Astrocyte (in vitro differentiated cells and primary cell): ENCODE results near the gene SAP30BP. TPM values are rescaled to one million over a fixed set of nuclear protein-coding genes. Genes with fewer than 3 reads are reported as not detected.

Experiments
- DNase-seq: peaks from one replicate; pipeline ENCODE4 v3.0.0-alpha.2; 2010; ENCODE audit warnings: low read depth
- FAIRE-seq: peaks from 2 replicates; lab custom pipeline; 2011; peaks lifted over from hg19 to GRCh38; lab: Jason Lieb, UNC
- H2AFZ ChIP-seq: 2 replicates; pipeline ENCODE4 v1.6.0; 2012; ENCODE audit warnings: low read depth, low read length, inconsistent platforms
- H3K27ac ChIP-seq: 2 replicates; pipeline ENCODE4 v1.5.1; 2011; ENCODE audit warnings: low read depth, low read length, inconsistent platforms
- H3K27me3 ChIP-seq: 2 replicates; pipeline ENCODE4 v1.6.0; 2011; ENCODE audit warnings: low read length, inconsistent platforms; ENCODE audit not compliant: insufficient read depth
- H3K36me3 ChIP-seq: 2 replicates; pipeline ENCODE4 v1.5.1; 2011; ENCODE audit warnings: low read length, inconsistent platforms; ENCODE audit not compliant: insufficient read depth
- H3K4me1 ChIP-seq: 2 replicates; pipeline ENCODE4 v1.5.1; 2011; ENCODE audit warnings: low read length, inconsistent platforms; ENCODE audit not compliant: insufficient read depth
- H3K4me2 ChIP-seq: 2 replicates; pipeline ENCODE4 v1.6.0; 2012; ENCODE audit warnings: low read length, inconsistent platforms
- H3K4me3 ChIP-seq: 2 replicates; pipeline ENCODE4 v1.5.1; 2011; ENCODE audit warnings: low read depth, mild to moderate bottlenecking, low read length, inconsistent platforms; ENCODE audit not compliant: insufficient read depth
- H3K79me2 ChIP-seq: 2 replicates; pipeline ENCODE4 v1.6.0; 2012; ENCODE audit warnings: mild to moderate bottlenecking, low read length, inconsistent platforms; ENCODE audit not compliant: insufficient read depth
- H3K9ac ChIP-seq: 2 replicates; pipeline ENCODE4 v1.6.0; 2012; ENCODE audit warnings: mild to moderate bottlenecking, low read length, inconsistent platforms
- H3K9me3 ChIP-seq: 2 replicates; pipeline ENCODE4 v1.5.1; 2012; ENCODE audit warnings: low read depth, mild to moderate bottlenecking, low read length, inconsistent platforms; ENCODE audit not compliant: insufficient read depth
- H4K20me1 ChIP-seq: 2 replicates; pipeline ENCODE4 v1.6.0; 2012; ENCODE audit warnings: low read length, inconsistent platforms; ENCODE audit not compliant: insufficient read depth
- H3K27ac Mint-ChIP-seq: one replicate; pipeline ENCODE4 v1.8.0; 2021; ENCODE audit warnings: mild to moderate bottlenecking, mixed read lengths; ENCODE audit not compliant: unreplicated experiment
- H3K27me3 Mint-ChIP-seq: one replicate; pipeline ENCODE4 v1.8.0; 2021; ENCODE audit warnings: low read depth, mixed read lengths; ENCODE audit not compliant: unreplicated experiment
- H3K36me3 Mint-ChIP-seq: one replicate; pipeline ENCODE4 v1.8.0; 2021; ENCODE audit warnings: low read depth, mixed read lengths; ENCODE audit not compliant: unreplicated experiment
- H3K4me1 Mint-ChIP-seq: one replicate; pipeline ENCODE4 v1.8.0; 2021; ENCODE audit warnings: low read depth, mixed read lengths; ENCODE audit not compliant: unreplicated experiment
- H3K4me3 Mint-ChIP-seq: one replicate; pipeline ENCODE4 v1.8.0; 2021; ENCODE audit warnings: mild to moderate bottlenecking, moderate library complexity, mixed read lengths; ENCODE audit not compliant: unreplicated experiment
- H3K9me3 Mint-ChIP-seq: one replicate; pipeline ENCODE4 v1.8.0; 2021; ENCODE audit warnings: mild to moderate bottlenecking, mixed read lengths; ENCODE audit not compliant: unreplicated experiment
- EZH2 ChIP-seq: IDR thresholded peaks from 2 replicates; pipeline ENCODE4 v1.6.1; 2012; ENCODE audit warnings: mild to moderate bottlenecking, low read length, inconsistent platforms; ENCODE audit not compliant: insufficient read depth
- total RNA-seq: library from RNA; stranded (reverse); gene quantifications from 2 replicates; pipeline ENCODE4 v1.2.1, GENCODE V29; 2021
- TF ChIP-seq, protein P1 (sequence below): IDR thresholded peaks from 2 replicates; pipeline ENCODE4 v1.5.1; 2011; ENCODE audit warnings: low read depth, mild to moderate bottlenecking, inconsistent platforms, low read length, moderate library complexity; ENCODE audit not compliant: insufficient read depth

Gene SAP30BP
- total RNA-seq, 1 donor from 2014 or later: 99.2 TPM

DNA sequence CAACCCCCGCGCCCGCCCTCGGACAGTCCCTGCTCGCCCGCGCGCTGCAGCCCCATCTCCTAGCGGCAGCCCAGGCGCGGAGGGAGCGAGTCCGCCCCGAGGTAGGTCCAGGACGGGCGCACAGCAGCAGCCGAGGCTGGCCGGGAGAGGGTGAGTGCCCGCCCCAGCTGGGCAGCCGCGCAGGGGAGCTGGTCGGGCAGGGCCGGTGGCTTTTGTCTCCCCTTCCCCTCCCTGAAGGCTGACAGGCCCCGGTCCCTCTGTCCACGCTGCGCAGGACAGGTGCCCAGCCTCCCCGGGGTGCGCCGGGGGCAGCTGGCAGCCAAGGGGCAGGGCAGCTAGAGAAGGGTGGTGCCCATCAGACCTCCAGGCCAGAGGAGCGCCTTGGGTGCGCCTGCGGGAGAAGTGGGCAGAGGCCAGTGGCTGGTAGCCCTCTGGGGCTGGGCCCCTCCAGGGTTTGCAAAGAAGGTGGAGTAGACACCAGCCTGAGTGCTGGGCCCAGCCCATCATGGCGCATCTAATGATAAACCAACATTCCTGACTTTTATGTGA is 54.4 kb downstream of the SAP30BP start:
- peak; percentile 49 for TF ChIP-seq EZH2
- TF ChIP-seq, protein P1, sequence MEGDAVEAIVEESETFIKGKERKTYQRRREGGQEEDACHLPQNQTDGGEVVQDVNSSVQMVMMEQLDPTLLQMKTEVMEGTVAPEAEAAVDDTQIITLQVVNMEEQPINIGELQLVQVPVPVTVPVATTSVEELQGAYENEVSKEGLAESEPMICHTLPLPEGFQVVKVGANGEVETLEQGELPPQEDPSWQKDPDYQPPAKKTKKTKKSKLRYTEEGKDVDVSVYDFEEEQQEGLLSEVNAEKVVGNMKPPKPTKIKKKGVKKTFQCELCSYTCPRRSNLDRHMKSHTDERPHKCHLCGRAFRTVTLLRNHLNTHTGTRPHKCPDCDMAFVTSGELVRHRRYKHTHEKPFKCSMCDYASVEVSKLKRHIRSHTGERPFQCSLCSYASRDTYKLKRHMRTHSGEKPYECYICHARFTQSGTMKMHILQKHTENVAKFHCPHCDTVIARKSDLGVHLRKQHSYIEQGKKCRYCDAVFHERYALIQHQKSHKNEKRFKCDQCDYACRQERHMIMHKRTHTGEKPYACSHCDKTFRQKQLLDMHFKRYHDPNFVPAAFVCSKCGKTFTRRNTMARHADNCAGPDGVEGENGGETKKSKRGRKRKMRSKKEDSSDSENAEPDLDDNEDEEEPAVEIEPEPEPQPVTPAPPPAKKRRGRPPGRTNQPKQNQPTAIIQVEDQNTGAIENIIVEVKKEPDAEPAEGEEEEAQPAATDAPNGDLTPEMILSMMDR: no peak
- Histone ChIP-seq H3K27ac (no peak overlapping the region), H3K27me3 (peaks cover 19% of the 10 kb centered on the region), H3K9ac (no peak overlapping the region), H3K36me3 (no peaks in the 10 kb centered on the region), H4K20me1 (no peaks in the 10 kb centered on the region), H3K4me2 (peak overlapping the region; percentile 22), H3K4me3 (no peak overlapping the region), H3K4me1 (peaks cover 7% of the 10 kb centered on the region), H3K79me2 (no peaks in the 10 kb centered on the region), H2AFZ (no peak overlapping the region), H3K9me3 (no peaks in the 10 kb centered on the region)
- no peak for DNase-seq
- Mint-ChIP-seq H3K27me3 (peaks cover 25% of the 10 kb centered on the region), H3K4me3 (peak overlapping the region; percentile 27), H3K27ac (no peak overlapping the region), H3K9me3 (no peaks in the 10 kb centered on the region), H3K4me1 (no peaks in the 10 kb centered on the region), H3K36me3 (peaks cover 2% of the 10 kb centered on the region)
- no peak for FAIRE-seq

DNA sequence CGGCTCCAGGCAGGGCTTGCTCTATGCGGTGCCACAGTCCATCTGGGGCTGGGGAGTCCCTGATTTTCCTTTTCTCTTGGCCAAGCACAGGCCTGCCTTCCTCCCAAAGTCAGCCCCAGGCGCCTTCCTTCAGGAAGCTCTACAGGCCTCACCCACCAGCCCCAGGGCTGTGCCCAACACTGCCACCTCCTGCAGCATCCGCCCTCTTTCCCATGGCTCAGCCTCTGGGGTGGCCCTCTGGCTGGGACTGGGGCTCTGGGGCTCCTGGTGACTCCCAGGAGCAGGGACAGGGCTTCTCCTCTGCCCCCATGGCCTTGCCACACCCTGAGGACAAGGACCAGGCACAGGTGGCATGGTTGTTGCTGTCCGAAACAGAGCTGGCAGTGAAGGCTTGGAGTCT is 54.9 kb downstream of the SAP30BP start:
- Histone ChIP-seq H3K4me3 (no peak overlapping the region), H3K79me2 (no peaks in the 10 kb centered on the region), H3K4me2 (peak overlapping the region; percentile 22), H3K4me1 (peaks cover 7% of the 10 kb centered on the region), H3K36me3 (no peaks in the 10 kb centered on the region), H2AFZ (no peak overlapping the region), H3K27ac (no peak overlapping the region), H3K9me3 (no peaks in the 10 kb centered on the region), H3K9ac (no peak overlapping the region), H4K20me1 (no peaks in the 10 kb centered on the region), H3K27me3 (peaks cover 19% of the 10 kb centered on the region)
- H3K36me3 Mint-ChIP-seq: peaks cover 2% of the 10 kb centered on the region
- DNase-seq (no peak), FAIRE-seq (no peak)
- peak overlapping the region; percentile 27 for H3K4me3 Mint-ChIP-seq
- peaks cover 25% of the 10 kb centered on the region for H3K27me3 Mint-ChIP-seq
- H3K27ac Mint-ChIP-seq: no peak overlapping the region
- H3K9me3 Mint-ChIP-seq: no peaks in the 10 kb centered on the region
- H3K4me1 Mint-ChIP-seq: no peaks in the 10 kb centered on the region
- TF ChIP-seq, protein P1: no peak
- TF ChIP-seq EZH2: no peak

DNA sequence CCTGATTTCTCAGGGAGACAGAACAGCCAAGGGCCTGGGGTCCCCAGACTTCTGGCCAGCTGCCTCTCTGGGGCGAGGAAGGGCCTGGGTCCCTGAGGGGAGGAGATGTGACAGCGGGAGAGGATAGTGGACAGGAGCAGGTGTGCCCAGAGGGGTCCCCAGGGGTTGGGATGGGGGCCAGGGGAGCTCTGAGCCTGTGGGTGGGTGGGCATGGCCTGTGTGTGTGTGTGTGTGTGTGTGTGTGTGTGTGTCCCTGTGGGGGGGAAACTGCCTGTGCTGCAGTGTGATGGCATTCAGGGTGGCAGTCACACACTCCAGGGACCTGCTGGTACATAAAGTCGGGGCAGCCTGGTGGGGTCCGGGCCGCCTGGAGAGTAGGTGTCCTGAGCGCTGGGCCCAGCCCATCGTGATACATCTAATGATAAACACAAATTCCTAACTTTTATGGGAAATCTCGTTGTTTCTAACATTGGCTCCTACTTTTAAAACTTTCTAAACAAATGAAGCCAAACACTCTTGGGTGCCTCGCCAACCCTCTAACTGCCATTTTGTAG is 55.5 kb downstream of the SAP30BP start:
- Histone ChIP-seq H4K20me1 (no peaks in the 10 kb centered on the region), H3K27ac (no peak overlapping the region), H2AFZ (no peak overlapping the region), H3K36me3 (no peaks in the 10 kb centered on the region), H3K4me1 (peaks cover 7% of the 10 kb centered on the region), H3K4me2 (no peak overlapping the region), H3K9ac (no peak overlapping the region), H3K9me3 (no peaks in the 10 kb centered on the region), H3K27me3 (peaks cover 19% of the 10 kb centered on the region), H3K4me3 (no peak overlapping the region), H3K79me2 (no peaks in the 10 kb centered on the region)
- no peak for TF ChIP-seq EZH2
- TF ChIP-seq, protein P1: no peak
- no peak overlapping the region for H3K4me3 Mint-ChIP-seq
- peaks cover 2% of the 10 kb centered on the region for H3K36me3 Mint-ChIP-seq
- H3K4me1 Mint-ChIP-seq: no peaks in the 10 kb centered on the region
- H3K27ac Mint-ChIP-seq: peak overlapping the region; percentile 18
- DNase-seq (no peak), FAIRE-seq (no peak)
- no peaks in the 10 kb centered on the region for H3K9me3 Mint-ChIP-seq
- peaks cover 25% of the 10 kb centered on the region for H3K27me3 Mint-ChIP-seq
